Tibial artery (tissue), 4 donors: ENCODE data around the gene RBM18.

Experiments
- DNase-seq, 2 donors: peaks; one replicate each; pipeline ENCODE4 v3.0.0-alpha.2; 2019
- H3K27ac ChIP-seq, 2 donors: fragments of 200-600 bp; sonication (generic) in 1 of 2; 1 replicate in 1 of 2; 2 replicates in 1 of 2; pipeline ENCODE4 v1.5.1; 2018 to 2019; ENCODE audit warnings: mild to moderate bottlenecking in 1 of 2
- H3K27me3 ChIP-seq, 2 donors: fragments of 200-600 bp; sonication (generic) in 1 of 2; one replicate each; pipeline versions ENCODE4 v1.5.1 to v1.6.0; 2016 to 2019
- H3K36me3 ChIP-seq, 3 donors: fragments of 200-600 bp; sonication (generic) in 2 of 3; one replicate each; pipeline ENCODE4 v1.5.1; 2016 to 2019; ENCODE audit warnings: mild to moderate bottlenecking in 2 of 3
- H3K4me1 ChIP-seq, 4 donors: fragments of 200-600 bp; sonication (generic) in 2 of 4; 1 replicate in 3 of 4; 2 replicates in 1 of 4; pipeline ENCODE4 v1.5.1; 2016 to 2019
- H3K4me3 ChIP-seq, 2 donors: fragments of 200-600 bp; sonication (generic) in 1 of 2; 1 replicate in 1 of 2; 2 replicates in 1 of 2; pipeline ENCODE4 v1.5.1; 2018 to 2019; ENCODE audit warnings: mild to moderate bottlenecking in 2 of 2
- H3K9me3 ChIP-seq, 3 donors: fragments of 200-600 bp; sonication (generic) in 1 of 3; one replicate each; pipeline ENCODE4 v1.5.1; 2016 to 2019
- CTCF ChIP-seq, 2 experiments: fragments of 200-600 bp in 1 of 2; fragments of 450-650 bp in 1 of 2; IDR thresholded peaks; one replicate each; pipeline ENCODE4 v1.5.1; 2017 to 2019; ENCODE audit warnings: antibody characterized with exemption in 2 of 2, mild to moderate bottlenecking in 1 of 2, moderate library complexity in 1 of 2
- intact Hi-C: fragments of 100-400 bp; cut with DNase I; formaldehyde crosslinking; loops from one replicate; pipeline ENCODE4 v1.15.0; 2023; ENCODE audit warnings: low total_unique reads

RBM18 gene

GRCh38 chr9:122193651-122194050 is 71.0 kb downstream of the RBM18 start:
- Histone ChIP-seq H3K27me3 (peaks cover 0 to 14% of the 10 kb centered on the region in 2 donors), H3K27ac (no peak overlapping the region), H3K4me3 (no peak overlapping the region), H3K36me3 (no peaks in the 10 kb centered on the region), H3K4me1 (no peaks in the 10 kb centered on the region), H3K9me3 (no peaks in the 10 kb centered on the region)
- no peak for DNase-seq
- TF ChIP-seq CTCF (IDR thresholded peaks at IDR 0.05), result no peak
- intact Hi-C loops, result no loop called here

DNA sequence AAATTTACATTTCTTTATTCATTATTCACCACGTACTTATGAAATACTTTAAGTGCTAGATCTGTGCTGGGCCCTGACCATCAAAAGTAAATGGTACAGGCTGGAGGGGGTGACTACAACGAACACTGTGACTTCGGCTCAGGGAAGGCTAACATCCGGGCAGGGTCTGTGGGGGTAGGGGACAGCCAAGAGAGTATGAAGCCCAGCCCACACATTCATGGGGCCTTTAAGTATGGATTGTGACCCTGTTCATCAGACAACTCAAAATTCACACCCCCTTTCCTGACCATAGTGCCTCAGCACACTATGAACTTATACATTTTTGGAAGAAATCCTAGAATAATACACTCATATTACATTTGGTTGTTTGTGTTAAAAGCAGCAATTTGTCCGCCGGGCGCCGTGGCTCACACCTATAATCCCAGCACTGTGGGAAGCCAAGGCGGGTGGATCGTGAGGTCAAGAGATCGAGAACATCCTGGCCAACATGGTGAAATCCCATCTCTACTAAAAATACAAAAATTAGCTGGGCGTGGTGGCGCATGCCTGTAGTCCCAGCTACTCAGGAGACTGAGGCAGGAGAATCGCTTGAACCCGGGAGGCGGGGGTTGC is 71.6 kb downstream of the RBM18 start:
- no peak for DNase-seq
- peaks cover 0 to 10% of the 10 kb centered on the region in 2 donors for H3K27me3 ChIP-seq
- H3K9me3 ChIP-seq, result no peaks in the 10 kb centered on the region
- no peak for TF ChIP-seq CTCF (IDR thresholded peaks at IDR 0.05)
- no peak overlapping the region for H3K4me3 ChIP-seq
- H3K27ac ChIP-seq, result no peak overlapping the region
- no peaks in the 10 kb centered on the region for H3K36me3 ChIP-seq
- intact Hi-C loops, result no loop called here
- H3K4me1 ChIP-seq, result no peaks in the 10 kb centered on the region

DNA sequence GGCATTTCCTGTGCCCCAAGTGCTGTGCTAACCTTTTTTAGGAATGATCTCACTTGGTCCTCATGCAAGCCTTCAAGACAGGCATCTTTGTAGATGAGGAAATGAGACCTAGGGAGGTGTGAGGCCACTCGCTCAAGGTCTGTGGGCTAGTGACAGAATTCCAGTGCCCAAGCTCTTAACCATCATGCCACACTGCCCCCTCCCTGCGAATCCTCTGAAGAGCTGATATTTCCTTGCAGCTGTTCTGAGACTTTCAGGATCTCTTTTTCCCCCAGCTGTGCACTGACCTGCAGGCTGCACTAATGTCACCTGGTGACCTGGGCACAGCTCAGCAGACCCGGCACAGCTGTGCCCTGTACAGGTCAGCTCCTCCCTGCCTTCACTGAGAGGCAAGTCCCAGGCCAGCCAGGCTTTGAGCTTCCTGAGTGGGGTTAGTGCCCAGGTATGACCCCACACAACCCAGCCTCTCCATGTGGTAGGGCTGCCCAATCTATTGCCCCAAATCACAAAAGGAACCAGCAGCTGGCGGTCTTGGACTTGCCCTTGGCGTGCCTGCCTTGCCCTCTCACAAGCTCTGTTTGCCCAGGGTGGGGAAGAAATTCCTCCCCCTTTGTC is 72.3 kb downstream of the RBM18 start:
- no peak overlapping the region for H3K27ac ChIP-seq
- no peak for TF ChIP-seq CTCF (IDR thresholded peaks at IDR 0.05)
- H3K9me3 ChIP-seq, result no peaks in the 10 kb centered on the region
- H3K36me3 ChIP-seq, result no peaks in the 10 kb centered on the region
- DNase-seq, result no peak
- H3K27me3 ChIP-seq, result peaks cover 0 to 4% of the 10 kb centered on the region in 2 donors
- intact Hi-C loops, result no loop called here
- H3K4me3 ChIP-seq, result no peak overlapping the region
- no peaks in the 10 kb centered on the region for H3K4me1 ChIP-seq

- H3K4me3 ChIP-seq, result no peak overlapping the region
- no peaks in the 10 kb centered on the region for H3K4me1 ChIP-seq
- no peak for TF ChIP-seq CTCF (IDR thresholded peaks at IDR 0.05)
- no peak for DNase-seq
- no peak overlapping the region for H3K27ac ChIP-seq
- H3K36me3 ChIP-seq, result no peaks in the 10 kb centered on the region
- no peaks in the 10 kb centered on the region for H3K9me3 ChIP-seq
- H3K27me3 ChIP-seq, result no peaks in the 10 kb centered on the region
- intact Hi-C loops, result no loop called here
Observed at GRCh38 chr9:122191584-122191983, 73.1 kb downstream of the RBM18 start.

DNA sequence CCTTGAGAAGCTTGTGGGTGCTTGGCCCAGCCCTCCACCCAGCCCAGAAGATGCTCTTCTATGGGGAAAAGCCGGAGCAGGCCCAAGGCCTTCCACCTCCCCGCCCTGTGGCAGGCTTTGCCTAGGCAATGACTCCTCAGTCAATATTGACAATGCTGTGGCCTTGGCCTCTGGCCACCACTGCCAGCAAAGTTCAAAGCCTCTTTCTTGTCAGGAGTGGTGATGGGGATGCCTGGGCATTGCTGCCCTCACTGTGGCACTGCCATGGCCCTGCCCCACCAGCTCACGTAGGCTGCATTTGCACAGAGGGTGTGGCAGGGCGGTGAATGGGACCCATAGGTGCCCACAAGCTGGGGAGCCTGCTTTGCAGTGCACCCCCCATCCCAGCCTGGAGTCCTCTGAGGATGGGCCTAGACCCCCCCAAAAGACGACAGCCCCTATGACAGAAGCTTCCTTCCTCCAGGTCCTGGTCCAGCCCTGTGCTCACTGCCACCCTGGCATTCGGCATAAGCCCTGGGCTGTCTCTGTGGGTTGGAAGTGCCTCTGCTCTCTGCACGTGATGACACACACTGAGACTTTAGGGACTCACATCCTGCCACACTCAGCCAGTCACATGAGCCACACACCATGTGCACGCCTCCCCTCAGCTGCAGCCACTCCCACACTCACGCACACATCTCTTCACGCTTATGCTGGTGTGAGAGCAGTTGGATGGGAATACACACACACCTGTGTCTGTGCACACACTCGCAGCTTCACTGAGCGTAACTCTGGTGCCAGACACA is 73.9 kb downstream of the RBM18 start:
- H3K27ac ChIP-seq, result no peak overlapping the region
- no peaks in the 10 kb centered on the region for H3K4me1 ChIP-seq
- H3K4me3 ChIP-seq, result no peak overlapping the region
- no peaks in the 10 kb centered on the region for H3K9me3 ChIP-seq
- no peak for DNase-seq
- H3K36me3 ChIP-seq, result no peaks in the 10 kb centered on the region
- no peaks in the 10 kb centered on the region for H3K27me3 ChIP-seq
- no peak for TF ChIP-seq CTCF (IDR thresholded peaks at IDR 0.05)
- intact Hi-C loops, result no loop called here
